ENCODE data around the gene MAP4K3.

DNA sequence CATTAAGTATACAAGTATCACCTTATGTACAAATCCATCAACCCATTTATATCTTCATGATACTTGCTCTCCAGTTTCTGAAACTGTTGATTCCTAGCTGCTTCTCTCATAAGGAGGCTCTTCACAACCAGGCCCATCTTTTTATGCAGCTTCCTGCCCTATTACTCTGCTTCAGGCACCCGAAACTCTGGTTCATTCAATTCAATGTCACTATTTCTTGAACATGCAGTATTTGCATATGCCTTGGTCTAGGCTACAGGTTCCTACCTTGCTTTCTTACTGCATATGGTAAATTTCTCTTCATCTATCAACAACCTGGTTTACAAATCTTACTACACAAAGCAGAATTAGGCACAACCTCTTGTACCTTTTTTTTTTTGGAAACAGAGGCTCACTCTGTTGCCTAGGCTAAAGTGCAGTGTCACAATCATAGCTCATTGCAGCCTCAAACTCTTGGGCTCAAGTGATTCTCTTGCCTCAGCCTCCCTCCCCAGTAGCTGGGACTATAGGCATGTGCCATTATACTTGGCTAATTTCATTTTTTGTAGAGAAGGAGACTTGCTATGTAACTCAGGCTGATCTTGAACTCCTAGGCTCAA, 190.6 kb downstream of the MAP4K3 start:
- TF ChIP-seq, protein P1, sequence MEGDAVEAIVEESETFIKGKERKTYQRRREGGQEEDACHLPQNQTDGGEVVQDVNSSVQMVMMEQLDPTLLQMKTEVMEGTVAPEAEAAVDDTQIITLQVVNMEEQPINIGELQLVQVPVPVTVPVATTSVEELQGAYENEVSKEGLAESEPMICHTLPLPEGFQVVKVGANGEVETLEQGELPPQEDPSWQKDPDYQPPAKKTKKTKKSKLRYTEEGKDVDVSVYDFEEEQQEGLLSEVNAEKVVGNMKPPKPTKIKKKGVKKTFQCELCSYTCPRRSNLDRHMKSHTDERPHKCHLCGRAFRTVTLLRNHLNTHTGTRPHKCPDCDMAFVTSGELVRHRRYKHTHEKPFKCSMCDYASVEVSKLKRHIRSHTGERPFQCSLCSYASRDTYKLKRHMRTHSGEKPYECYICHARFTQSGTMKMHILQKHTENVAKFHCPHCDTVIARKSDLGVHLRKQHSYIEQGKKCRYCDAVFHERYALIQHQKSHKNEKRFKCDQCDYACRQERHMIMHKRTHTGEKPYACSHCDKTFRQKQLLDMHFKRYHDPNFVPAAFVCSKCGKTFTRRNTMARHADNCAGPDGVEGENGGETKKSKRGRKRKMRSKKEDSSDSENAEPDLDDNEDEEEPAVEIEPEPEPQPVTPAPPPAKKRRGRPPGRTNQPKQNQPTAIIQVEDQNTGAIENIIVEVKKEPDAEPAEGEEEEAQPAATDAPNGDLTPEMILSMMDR (IDR thresholded peaks at IDR 0.05), result no peak
- TF ChIP-seq POLR2A (IDR thresholded peaks at IDR 0.05), result no peak
